Measurements from ENCODE around the gene RNF41.
"Not testable (repeated sequence)": the region's sequence is repeated elsewhere in the genome, so short reads cannot be mapped to it uniquely, and the experiment has no call there.

Gene RNF41

GRCh38 chr12:56202366-56202765 lies 19.4 kb downstream of the RNF41 start:
- TF ChIP-seq YY1 (IDR thresholded peaks at IDR 0.05; ENCODE audit: insufficient read depth, insufficient read length) (no peak), SUZ12 (IDR thresholded peaks at IDR 0.05; ENCODE audit: extremely low read depth, insufficient read depth, insufficient read length) (no peak)
- Histone ChIP-seq H3K36me3 (ENCODE audit: insufficient read depth, insufficient read length, low read length) (peaks cover 34% of the 10 kb centered on the region), H3K4me1 (ENCODE audit: insufficient read depth, insufficient read length) (peaks cover 4% of the 10 kb centered on the region), H3K4me3 (ENCODE audit: insufficient read length, low read depth) (no peak overlapping the region), H3K9ac (ENCODE audit: insufficient read length, low read depth) (no peak overlapping the region), H3K27me3 (ENCODE audit: insufficient read depth, insufficient read length) (no peaks in the 10 kb centered on the region), H3K9me3 (ENCODE audit: insufficient read depth, low read length) (no peaks in the 10 kb centered on the region)
- DNase-seq (ENCODE audit: low read depth, low spot score), result no peak

GRCh38 chr12:56198836-56199235 lies 22.9 kb downstream of the RNF41 start:
- no peak for DNase-seq (ENCODE audit: low read depth, low spot score)
- Histone ChIP-seq H3K4me3 (ENCODE audit: insufficient read length, low read depth) (no peak overlapping the region), H3K9me3 (ENCODE audit: insufficient read depth, low read length) (no peaks in the 10 kb centered on the region), H3K36me3 (ENCODE audit: insufficient read depth, insufficient read length, low read length) (no peaks in the 10 kb centered on the region), H3K9ac (ENCODE audit: insufficient read length, low read depth) (no peak overlapping the region), H3K27me3 (ENCODE audit: insufficient read depth, insufficient read length) (no peaks in the 10 kb centered on the region), H3K4me1 (ENCODE audit: insufficient read depth, insufficient read length) (peaks cover 4% of the 10 kb centered on the region)
- TF ChIP-seq YY1 (IDR thresholded peaks at IDR 0.05; ENCODE audit: insufficient read depth, insufficient read length), result no peak
- no peak for TF ChIP-seq SUZ12 (IDR thresholded peaks at IDR 0.05; ENCODE audit: extremely low read depth, insufficient read depth, insufficient read length)
- TF ChIP-seq ZNF274 (IDR thresholded peaks at IDR 0.05; ENCODE audit: low read depth, low read length), result no peak

- H3K9me3 ChIP-seq (ENCODE audit: insufficient read depth, low read length), result no peaks in the 10 kb centered on the region
- no peaks in the 10 kb centered on the region for H3K27me3 ChIP-seq (ENCODE audit: insufficient read depth, insufficient read length)
- no peak for DNase-seq (ENCODE audit: low read depth, low spot score)
- H3K36me3 ChIP-seq (ENCODE audit: insufficient read depth, insufficient read length, low read length), result no peaks in the 10 kb centered on the region
- TF ChIP-seq ZNF274 (IDR thresholded peaks at IDR 0.05; ENCODE audit: low read depth, low read length) (no peak), YY1 (IDR thresholded peaks at IDR 0.05; ENCODE audit: insufficient read depth, insufficient read length) (no peak), SUZ12 (IDR thresholded peaks at IDR 0.05; ENCODE audit: extremely low read depth, insufficient read depth, insufficient read length) (no peak)
- H3K4me3 ChIP-seq (ENCODE audit: insufficient read length, low read depth), result no peak overlapping the region
- no peak overlapping the region for H3K9ac ChIP-seq (ENCODE audit: insufficient read length, low read depth)
- peaks cover 4% of the 10 kb centered on the region for H3K4me1 ChIP-seq (ENCODE audit: insufficient read depth, insufficient read length)
These were observed 23.6 kb downstream of the RNF41 start for GRCh38 chr12:56197921-56198635.

- H3K9me3 ChIP-seq (ENCODE audit: insufficient read depth, low read length); H3K36me3 ChIP-seq (ENCODE audit: insufficient read depth, insufficient read length, low read length); H3K4me3 ChIP-seq (ENCODE audit: insufficient read length, low read depth); H3K9ac ChIP-seq (ENCODE audit: insufficient read length, low read depth); H3K27me3 ChIP-seq (ENCODE audit: insufficient read depth, insufficient read length); H3K4me1 ChIP-seq (ENCODE audit: insufficient read depth, insufficient read length); DNase-seq (ENCODE audit: low read depth, low spot score): not testable (repeated sequence)
These were observed 24.7 kb downstream of the RNF41 start for GRCh38 chr12:56196818-56197550.

GRCh38 chr12:56193025-56193578 lies 28.6 kb downstream of the RNF41 start:
- Histone ChIP-seq H3K27me3 (ENCODE audit: insufficient read depth, insufficient read length) (no peaks in the 10 kb centered on the region), H3K9ac (ENCODE audit: insufficient read length, low read depth) (no peak overlapping the region), H3K36me3 (ENCODE audit: insufficient read depth, insufficient read length, low read length) (no peaks in the 10 kb centered on the region), H3K9me3 (ENCODE audit: insufficient read depth, low read length) (no peaks in the 10 kb centered on the region), H3K4me1 (ENCODE audit: insufficient read depth, insufficient read length) (no peaks in the 10 kb centered on the region), H3K4me3 (ENCODE audit: insufficient read length, low read depth) (no peak overlapping the region)
- TF ChIP-seq YY1 (IDR thresholded peaks at IDR 0.05; ENCODE audit: insufficient read depth, insufficient read length), result peak; percentile 57
- TF ChIP-seq SUZ12 (IDR thresholded peaks at IDR 0.05; ENCODE audit: extremely low read depth, insufficient read depth, insufficient read length), result no peak
- DNase-seq (ENCODE audit: low read depth, low spot score), result peak; percentile 87

GRCh38 chr12:56192582-56192981 lies 29.1 kb downstream of the RNF41 start:
- TF ChIP-seq SUZ12 (IDR thresholded peaks at IDR 0.05; ENCODE audit: extremely low read depth, insufficient read depth, insufficient read length) (no peak), ZNF274 (IDR thresholded peaks at IDR 0.05; ENCODE audit: low read depth, low read length) (no peak), YY1 (IDR thresholded peaks at IDR 0.05; ENCODE audit: insufficient read depth, insufficient read length) (no peak)
- H3K9ac ChIP-seq (ENCODE audit: insufficient read length, low read depth), result no peak overlapping the region
- H3K4me1 ChIP-seq (ENCODE audit: insufficient read depth, insufficient read length), result no peaks in the 10 kb centered on the region
- H3K4me3 ChIP-seq (ENCODE audit: insufficient read length, low read depth), result no peak overlapping the region
- no peaks in the 10 kb centered on the region for H3K9me3 ChIP-seq (ENCODE audit: insufficient read depth, low read length)
- no peak for DNase-seq (ENCODE audit: low read depth, low spot score)
- no peaks in the 10 kb centered on the region for H3K36me3 ChIP-seq (ENCODE audit: insufficient read depth, insufficient read length, low read length)
- no peaks in the 10 kb centered on the region for H3K27me3 ChIP-seq (ENCODE audit: insufficient read depth, insufficient read length)

GRCh38 chr12:56190695-56191155 lies 31.0 kb downstream of the RNF41 start:
- no peak for DNase-seq (ENCODE audit: low read depth, low spot score)
- Histone ChIP-seq H3K4me1 (ENCODE audit: insufficient read depth, insufficient read length) (no peaks in the 10 kb centered on the region), H3K9ac (ENCODE audit: insufficient read length, low read depth) (peak overlapping the region; percentile 94), H3K36me3 (ENCODE audit: insufficient read depth, insufficient read length, low read length) (peaks cover 14% of the 10 kb centered on the region), H3K27me3 (ENCODE audit: insufficient read depth, insufficient read length) (no peaks in the 10 kb centered on the region), H3K9me3 (ENCODE audit: insufficient read depth, low read length) (no peaks in the 10 kb centered on the region), H3K4me3 (ENCODE audit: insufficient read length, low read depth) (peak overlapping the region; percentile 13)
- TF ChIP-seq SUZ12 (IDR thresholded peaks at IDR 0.05; ENCODE audit: extremely low read depth, insufficient read depth, insufficient read length) (no peak), YY1 (IDR thresholded peaks at IDR 0.05; ENCODE audit: insufficient read depth, insufficient read length) (no peak), ZNF274 (IDR thresholded peaks at IDR 0.05; ENCODE audit: low read depth, low read length) (no peak)
